Left cardiac atrium (tissue), 4 donors: Measurements from ENCODE around the gene ZBBX. TPM values are rescaled to one million over a fixed set of nuclear protein-coding genes. Genes with fewer than 3 reads are reported as not detected.
"Not testable (repeated sequence)": the region's sequence is repeated elsewhere in the genome, so short reads cannot be mapped to it uniquely, and the experiment has no call there.

Experiments used
- ATAC-seq, 2 donors: fragments of 200-7000 bp; cut with Tn5 transposase; one replicate each; pipeline ENCODE4 v1.9.1; 2020; ENCODE audit warnings: mild to moderate bottlenecking in 2 of 2, moderate library complexity in 2 of 2
- DNase-seq: peaks from one replicate; pipeline ENCODE4 v3.0.0-alpha.2; 2020
- intact Hi-C, 2 donors: fragments of 100-400 bp; cut with DNase I; formaldehyde crosslinking; loops; one replicate each; pipeline versions ENCODE4 v1.14.1 to v1.15.1; 2022 to 2023
- long read RNA-seq: library from polyadenylated mRNA; unstranded; transcript quantifications from one replicate; pipeline ENCODE4 v2.0.0, GENCODE V29; 2021
- total RNA-seq, 2 donors: library from RNA; stranded (reverse); fragmentation: NEBNext Ultra II Directional; extraction: Animal tissue kit (Norgen Biotek cat#: 25700); gene quantifications; one replicate each; pipeline ENCODE4 v1.2.1, GENCODE V29; 2021
- donor health status: DM: no; HTN: yes; CAD: no.
- donor health status: DM: no; HTN: yes; CAD: no; lungs with severe emphysema.
- donor health status: DM: yes; HTN: yes; CAD: no.
- donor health status: Dilated cardiomyopathy.

The ZBBX gene
- not detected for total RNA-seq
- long read RNA-seq, result 0 reads

GRCh38 chr3:167380004-167380689 is at the start of gene ZBBX:
TSS of gene ZBBX (minus strand) at chr3:167380297. CDS start at chr3:167372901, 7,396 bp downstream.
- intact Hi-C loops, result no loop called here
- ATAC-seq, result peak; percentile 94 to 95

GRCh38 chr3:167426962-167427361 is 46.9 kb upstream of the ZBBX start:
- intact Hi-C loops, ATAC-seq: not testable (repeated sequence)

More at GRCh38 chr3:167380004-167380689, at the start of gene ZBBX:
- peak; percentile 79 for DNase-seq

GRCh38 chr3:167422396-167422795 is 42.3 kb upstream of the ZBBX start:
- ATAC-seq, DNase-seq, intact Hi-C loops: not testable (repeated sequence)

More at GRCh38 chr3:167426962-167427361, 46.9 kb upstream of the ZBBX start:
- DNase-seq, result not testable (repeated sequence)

GRCh38 chr3:167409611-167410010 is 29.5 kb upstream of the ZBBX start:
- DNase-seq (no peak), ATAC-seq (no peak)

GRCh38 chr3:167406876-167407492 is 26.9 kb upstream of the ZBBX start:
- intact Hi-C loops, result loop anchor here (5.0 kb wide), 2 partner anchors 280 to 475 kb away; no protein-coding TSS in a partner anchor
- ATAC-seq (peak; percentile 81 to 90), DNase-seq (peak; percentile 25)

More at GRCh38 chr3:167409611-167410010, 29.5 kb upstream of the ZBBX start:
- intact Hi-C loops, result loop anchor here (2.0 to 5.0 kb wide), 3 partner anchors 275 to 473 kb away; no protein-coding TSS in a partner anchor

GRCh38 chr3:167397826-167398225 is 17.7 kb upstream of the ZBBX start:
- DNase-seq (no peak), ATAC-seq (no peak)
- intact Hi-C loops, result no loop called here

- intact Hi-C loops, result no loop called here
- DNase-seq, result no peak
- no peak for ATAC-seq
These were observed 16.0 kb upstream of the ZBBX start for GRCh38 chr3:167396075-167396474.

GRCh38 chr3:167394003-167394402 is 13.9 kb upstream of the ZBBX start:
- intact Hi-C loops, result no loop called here
- ATAC-seq (no peak), DNase-seq (no peak)

- intact Hi-C loops, result no loop called here
- DNase-seq, result no peak
These were observed 2.1 kb upstream of the ZBBX start for GRCh38 chr3:167382155-167382554.

GRCh38 chr3:167375478-167375877 is 4.6 kb downstream of the ZBBX start:
- intact Hi-C loops, result no loop called here
- ATAC-seq (no peak), DNase-seq (no peak)

More at GRCh38 chr3:167382155-167382554, 2.1 kb upstream of the ZBBX start:
- no peak for ATAC-seq

- no peak for DNase-seq
- intact Hi-C loops, result no loop called here
- ATAC-seq, result no peak
These were observed 8.0 kb downstream of the ZBBX start for GRCh38 chr3:167372138-167372537.

GRCh38 chr3:167361948-167362347 is 18.1 kb downstream of the ZBBX start:
- DNase-seq (no peak), ATAC-seq (no peak)
- intact Hi-C loops, result no loop called here

- intact Hi-C loops, result no loop called here
- DNase-seq (no peak), ATAC-seq (no peak)
These were observed 18.8 kb downstream of the ZBBX start for GRCh38 chr3:167361306-167361705.

GRCh38 chr3:167355446-167355845 is 24.7 kb downstream of the ZBBX start:
- intact Hi-C loops, result no loop called here
- ATAC-seq (no peak), DNase-seq (no peak)

- DNase-seq (no peak), ATAC-seq (no peak)
- intact Hi-C loops, result no loop called here
These were observed 25.3 kb downstream of the ZBBX start for GRCh38 chr3:167354751-167355150.

GRCh38 chr3:167350245-167350862 is 29.7 kb downstream of the ZBBX start:
- no peak for ATAC-seq
- DNase-seq, result no peak
- intact Hi-C loops, result no loop called here

GRCh38 chr3:167346171-167346570 is 33.9 kb downstream of the ZBBX start:
- DNase-seq, result no peak
- intact Hi-C loops, result loop anchor here in 1 of 2 donors (5.0 kb wide), 1 partner anchor 1334 kb away; no protein-coding TSS in a partner anchor
- ATAC-seq, result no peak

- DNase-seq, result no peak
- intact Hi-C loops, result no loop called here
- ATAC-seq, result no peak
These were observed 48.9 kb downstream of the ZBBX start for GRCh38 chr3:167330993-167331785.

- intact Hi-C loops, result no loop called here
- DNase-seq, result no peak
- no peak for ATAC-seq
These were observed 56.5 kb downstream of the ZBBX start for GRCh38 chr3:167323572-167323971.
